ENCODE measurements around the gene YJEFN3. TPM values are rescaled to one million over a fixed set of nuclear protein-coding genes. Genes with fewer than 3 reads are reported as not detected.

The YJEFN3 gene
- total and polyA plus RNA-seq, 4 donors: 0.19 to 0.88 (median 0.63) TPM

DNA sequence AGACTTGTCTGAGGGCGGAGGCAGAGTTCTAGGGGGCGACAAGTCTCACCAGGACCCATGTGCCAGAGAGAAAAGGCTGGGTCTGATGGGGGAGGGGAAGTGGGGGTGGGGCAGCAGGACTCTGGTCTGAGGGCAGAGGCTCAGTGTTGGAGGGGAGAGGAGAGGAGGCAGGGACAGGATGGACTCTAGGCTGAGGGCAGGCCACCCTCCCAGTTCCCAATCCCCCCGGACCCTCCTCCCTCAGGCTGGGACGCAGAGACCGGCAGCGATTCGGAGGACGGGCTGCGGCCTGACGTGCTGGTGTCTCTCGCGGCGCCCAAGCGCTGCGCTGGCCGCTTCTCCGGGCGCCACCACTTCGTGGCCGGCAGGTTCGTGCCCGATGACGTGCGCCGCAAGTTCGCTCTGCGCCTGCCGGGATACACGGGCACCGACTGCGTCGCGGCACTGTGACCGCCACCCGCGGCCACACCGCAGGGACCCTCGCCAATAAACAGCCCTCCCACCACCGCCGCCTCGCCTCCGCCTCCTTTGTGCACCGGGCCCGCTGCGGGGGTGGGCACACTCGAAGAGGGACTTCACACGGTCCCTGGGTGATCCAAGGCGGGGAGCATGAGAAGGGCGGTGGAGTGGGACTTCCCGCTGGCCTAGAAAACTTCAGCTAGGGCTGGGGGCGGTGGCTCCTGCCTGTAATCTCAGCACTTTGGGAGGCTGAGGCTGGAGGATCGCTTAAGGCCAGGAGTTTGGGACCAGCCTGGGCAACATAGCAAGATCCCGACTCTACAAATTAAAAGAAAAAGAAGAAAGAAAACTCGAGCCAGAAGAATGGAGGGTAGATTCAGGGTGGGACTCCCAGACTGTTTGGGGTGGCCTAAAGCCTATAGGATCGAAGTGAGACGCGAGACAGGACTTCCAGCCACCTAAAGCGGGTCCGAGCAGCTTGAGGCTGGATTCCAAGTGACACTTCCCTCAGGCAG is 8.7 kb downstream of the YJEFN3 start:
- peaks cover 0 to 8% (median 2%) of the 10 kb centered on the region in 4 donors for H3K27me3 ChIP-seq (ENCODE audit: control insufficient read depth in 4 of 4, insufficient read depth in 4 of 4, low read length in 3 of 4)

DNA sequence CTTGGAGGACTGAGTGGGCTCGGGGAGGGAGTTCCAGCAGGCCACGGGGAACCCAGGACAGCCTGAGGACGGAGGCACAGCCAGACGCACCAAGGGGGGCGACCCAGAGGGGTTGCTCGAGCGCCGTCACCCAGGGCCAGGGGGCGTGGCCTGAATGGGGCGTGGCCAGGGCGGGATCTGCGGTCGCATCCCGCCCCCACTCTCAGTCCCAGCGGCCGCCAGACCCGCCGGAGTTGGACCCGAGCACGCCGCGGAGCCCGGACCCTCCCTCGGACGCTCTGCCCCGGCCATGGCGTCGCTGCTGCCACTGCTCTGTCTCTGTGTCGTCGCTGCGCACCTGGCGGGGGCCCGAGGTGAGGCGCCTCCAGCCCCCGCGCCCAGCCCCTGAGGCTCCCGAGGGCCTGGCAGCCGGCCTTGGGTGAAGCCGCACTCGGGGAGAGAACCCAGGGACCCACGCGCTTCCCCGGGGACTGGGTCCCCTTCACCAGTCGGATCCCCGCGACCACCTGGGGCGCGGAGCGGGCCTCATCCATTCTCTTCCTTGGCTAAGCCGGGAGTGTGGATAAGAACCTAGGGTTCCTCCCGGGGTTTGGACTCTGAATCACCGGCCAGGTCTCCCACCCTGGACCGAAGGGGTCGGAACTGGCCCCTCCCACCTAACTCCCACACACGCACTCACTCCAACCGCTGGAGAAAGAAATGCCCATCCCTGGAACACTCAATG is 9.5 kb downstream of the YJEFN3 start, which contains the start of gene CILP2:
TSS of gene CILP2 (plus strand) at position 205 of the 724 bp plus-strand sequence. CDS start at position 290, 85 bp downstream.
- WGBS: 6% methylated on average over 56 of the region's 56 CpGs
- Histone ChIP-seq H3K4me1 (ENCODE audit: control insufficient read depth in 4 of 4, insufficient read depth in 4 of 4, low read length in 3 of 4) (peaks cover 0 to 9% (median 6%) of the 10 kb centered on the region in 4 donors), H3K36me3 (ENCODE audit: control insufficient read depth in 4 of 4, insufficient read depth in 3 of 4, low read depth in 1 of 4, low read length in 3 of 4) (no peaks in the 10 kb centered on the region), H3K27me3 (ENCODE audit: control insufficient read depth in 4 of 4, insufficient read depth in 4 of 4, low read length in 3 of 4) (peaks cover 0 to 8% (median 2%) of the 10 kb centered on the region in 4 donors), H3K4me3 (ENCODE audit: low read depth in 1 of 3, low read length in 3 of 3) (peak within 1 kb of the TSS in 1 of 3 donors; percentile 9), H3K9ac (ENCODE audit: low read depth in 1 of 2, low read length in 2 of 2) (no peak within 1 kb of the TSS), H3K9me3 (ENCODE audit: control insufficient read depth in 4 of 4, low read length in 3 of 4) (peaks cover 0 to 3% (median 0%) of the 10 kb centered on the region in 4 donors), H3K27ac (ENCODE audit: low read depth in 1 of 2, low read length in 2 of 2) (no peak within 1 kb of the TSS)
- DNase-seq (ENCODE audit: low spot score): no peak
- TF ChIP-seq, protein P1, sequence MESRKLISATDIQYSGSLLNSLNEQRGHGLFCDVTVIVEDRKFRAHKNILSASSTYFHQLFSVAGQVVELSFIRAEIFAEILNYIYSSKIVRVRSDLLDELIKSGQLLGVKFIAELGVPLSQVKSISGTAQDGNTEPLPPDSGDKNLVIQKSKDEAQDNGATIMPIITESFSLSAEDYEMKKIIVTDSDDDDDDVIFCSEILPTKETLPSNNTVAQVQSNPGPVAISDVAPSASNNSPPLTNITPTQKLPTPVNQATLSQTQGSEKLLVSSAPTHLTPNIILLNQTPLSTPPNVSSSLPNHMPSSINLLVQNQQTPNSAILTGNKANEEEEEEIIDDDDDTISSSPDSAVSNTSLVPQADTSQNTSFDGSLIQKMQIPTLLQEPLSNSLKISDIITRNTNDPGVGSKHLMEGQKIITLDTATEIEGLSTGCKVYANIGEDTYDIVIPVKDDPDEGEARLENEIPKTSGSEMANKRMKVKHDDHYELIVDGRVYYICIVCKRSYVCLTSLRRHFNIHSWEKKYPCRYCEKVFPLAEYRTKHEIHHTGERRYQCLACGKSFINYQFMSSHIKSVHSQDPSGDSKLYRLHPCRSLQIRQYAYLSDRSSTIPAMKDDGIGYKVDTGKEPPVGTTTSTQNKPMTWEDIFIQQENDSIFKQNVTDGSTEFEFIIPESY (IDR thresholded peaks at IDR 0.05): no peak
- TF ChIP-seq GABPA (IDR thresholded peaks at IDR 0.05 in 1 of 2, conservative IDR thresholded peaks at IDR 0.05 in 1 of 2): no peak
- TF ChIP-seq YY1 (IDR thresholded peaks at IDR 0.05): no peak
- TF ChIP-seq NR2F2 (IDR thresholded peaks at IDR 0.05): no peak
- TF ChIP-seq JUND (IDR thresholded peaks at IDR 0.05): no peak
- no peak for TF ChIP-seq RXRA (IDR thresholded peaks at IDR 0.05)
- no peak for TF ChIP-seq HNF4A (conservative IDR thresholded peaks at IDR 0.05)
- TF ChIP-seq SP1 (IDR thresholded peaks at IDR 0.05): no peak
- TF ChIP-seq RAD21 (IDR thresholded peaks at IDR 0.05): no peak
- TF ChIP-seq, protein P2, sequence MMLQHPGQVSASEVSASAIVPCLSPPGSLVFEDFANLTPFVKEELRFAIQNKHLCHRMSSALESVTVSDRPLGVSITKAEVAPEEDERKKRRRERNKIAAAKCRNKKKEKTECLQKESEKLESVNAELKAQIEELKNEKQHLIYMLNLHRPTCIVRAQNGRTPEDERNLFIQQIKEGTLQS (IDR thresholded peaks at IDR 0.05): no peak

More for the DNA sequence above, 8.7 kb downstream of the YJEFN3 start:
- Histone ChIP-seq H3K36me3 (ENCODE audit: control insufficient read depth in 4 of 4, insufficient read depth in 3 of 4, low read depth in 1 of 4, low read length in 3 of 4) (no peaks in the 10 kb centered on the region), H3K27ac (ENCODE audit: low read depth in 1 of 2, low read length in 2 of 2) (no peak overlapping the region), H3K9ac (ENCODE audit: low read depth in 1 of 2, low read length in 2 of 2) (no peak overlapping the region), H3K4me1 (ENCODE audit: control insufficient read depth in 4 of 4, insufficient read depth in 4 of 4, low read length in 3 of 4) (peaks cover 0 to 12% (median 8%) of the 10 kb centered on the region in 4 donors), H3K9me3 (ENCODE audit: control insufficient read depth in 4 of 4, low read length in 3 of 4) (peaks cover 0 to 3% (median 0%) of the 10 kb centered on the region in 4 donors), H3K4me3 (ENCODE audit: low read depth in 1 of 3, low read length in 3 of 3) (peak overlapping the region in 1 of 3 donors; percentile 9)
- TF ChIP-seq, protein P1 (IDR thresholded peaks at IDR 0.05): no peak
- TF ChIP-seq SP1 (IDR thresholded peaks at IDR 0.05) (no peak), RXRA (IDR thresholded peaks at IDR 0.05) (no peak), EGR1 (IDR thresholded peaks at IDR 0.05; ENCODE audit: low read depth in 2 of 2) (no peak), FOXA1 (IDR thresholded peaks at IDR 0.05) (no peak), HNF4G (IDR thresholded peaks at IDR 0.05) (no peak), NR2F2 (IDR thresholded peaks at IDR 0.05) (no peak), TAF1 (conservative IDR thresholded peaks at IDR 0.05) (no peak), GABPA (IDR thresholded peaks at IDR 0.05 in 1 of 2, conservative IDR thresholded peaks at IDR 0.05 in 1 of 2) (no peak), RAD21 (IDR thresholded peaks at IDR 0.05) (no peak)
- TF ChIP-seq, protein P3, sequence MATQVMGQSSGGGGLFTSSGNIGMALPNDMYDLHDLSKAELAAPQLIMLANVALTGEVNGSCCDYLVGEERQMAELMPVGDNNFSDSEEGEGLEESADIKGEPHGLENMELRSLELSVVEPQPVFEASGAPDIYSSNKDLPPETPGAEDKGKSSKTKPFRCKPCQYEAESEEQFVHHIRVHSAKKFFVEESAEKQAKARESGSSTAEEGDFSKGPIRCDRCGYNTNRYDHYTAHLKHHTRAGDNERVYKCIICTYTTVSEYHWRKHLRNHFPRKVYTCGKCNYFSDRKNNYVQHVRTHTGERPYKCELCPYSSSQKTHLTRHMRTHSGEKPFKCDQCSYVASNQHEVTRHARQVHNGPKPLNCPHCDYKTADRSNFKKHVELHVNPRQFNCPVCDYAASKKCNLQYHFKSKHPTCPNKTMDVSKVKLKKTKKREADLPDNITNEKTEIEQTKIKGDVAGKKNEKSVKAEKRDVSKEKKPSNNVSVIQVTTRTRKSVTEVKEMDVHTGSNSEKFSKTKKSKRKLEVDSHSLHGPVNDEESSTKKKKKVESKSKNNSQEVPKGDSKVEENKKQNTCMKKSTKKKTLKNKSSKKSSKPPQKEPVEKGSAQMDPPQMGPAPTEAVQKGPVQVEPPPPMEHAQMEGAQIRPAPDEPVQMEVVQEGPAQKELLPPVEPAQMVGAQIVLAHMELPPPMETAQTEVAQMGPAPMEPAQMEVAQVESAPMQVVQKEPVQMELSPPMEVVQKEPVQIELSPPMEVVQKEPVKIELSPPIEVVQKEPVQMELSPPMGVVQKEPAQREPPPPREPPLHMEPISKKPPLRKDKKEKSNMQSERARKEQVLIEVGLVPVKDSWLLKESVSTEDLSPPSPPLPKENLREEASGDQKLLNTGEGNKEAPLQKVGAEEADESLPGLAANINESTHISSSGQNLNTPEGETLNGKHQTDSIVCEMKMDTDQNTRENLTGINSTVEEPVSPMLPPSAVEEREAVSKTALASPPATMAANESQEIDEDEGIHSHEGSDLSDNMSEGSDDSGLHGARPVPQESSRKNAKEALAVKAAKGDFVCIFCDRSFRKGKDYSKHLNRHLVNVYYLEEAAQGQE (IDR thresholded peaks at IDR 0.05): no peak
- TF ChIP-seq, protein P4, sequence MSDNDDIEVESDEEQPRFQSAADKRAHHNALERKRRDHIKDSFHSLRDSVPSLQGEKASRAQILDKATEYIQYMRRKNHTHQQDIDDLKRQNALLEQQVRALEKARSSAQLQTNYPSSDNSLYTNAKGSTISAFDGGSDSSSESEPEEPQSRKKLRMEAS (IDR thresholded peaks at IDR 0.05): no peak
- DNase-seq (ENCODE audit: low spot score): no peak
- WGBS: 39% methylated on average over 59 of the region's 59 CpGs
